ENCODE results near the gene REG4. TPM values are rescaled to one million over a fixed set of nuclear protein-coding genes. Genes with fewer than 3 reads are reported as not detected.

Gene REG4
- total and polyA plus RNA-seq, 2 of the 4 experiments (the other 2 are of a cell fraction) = not detected

DNA sequence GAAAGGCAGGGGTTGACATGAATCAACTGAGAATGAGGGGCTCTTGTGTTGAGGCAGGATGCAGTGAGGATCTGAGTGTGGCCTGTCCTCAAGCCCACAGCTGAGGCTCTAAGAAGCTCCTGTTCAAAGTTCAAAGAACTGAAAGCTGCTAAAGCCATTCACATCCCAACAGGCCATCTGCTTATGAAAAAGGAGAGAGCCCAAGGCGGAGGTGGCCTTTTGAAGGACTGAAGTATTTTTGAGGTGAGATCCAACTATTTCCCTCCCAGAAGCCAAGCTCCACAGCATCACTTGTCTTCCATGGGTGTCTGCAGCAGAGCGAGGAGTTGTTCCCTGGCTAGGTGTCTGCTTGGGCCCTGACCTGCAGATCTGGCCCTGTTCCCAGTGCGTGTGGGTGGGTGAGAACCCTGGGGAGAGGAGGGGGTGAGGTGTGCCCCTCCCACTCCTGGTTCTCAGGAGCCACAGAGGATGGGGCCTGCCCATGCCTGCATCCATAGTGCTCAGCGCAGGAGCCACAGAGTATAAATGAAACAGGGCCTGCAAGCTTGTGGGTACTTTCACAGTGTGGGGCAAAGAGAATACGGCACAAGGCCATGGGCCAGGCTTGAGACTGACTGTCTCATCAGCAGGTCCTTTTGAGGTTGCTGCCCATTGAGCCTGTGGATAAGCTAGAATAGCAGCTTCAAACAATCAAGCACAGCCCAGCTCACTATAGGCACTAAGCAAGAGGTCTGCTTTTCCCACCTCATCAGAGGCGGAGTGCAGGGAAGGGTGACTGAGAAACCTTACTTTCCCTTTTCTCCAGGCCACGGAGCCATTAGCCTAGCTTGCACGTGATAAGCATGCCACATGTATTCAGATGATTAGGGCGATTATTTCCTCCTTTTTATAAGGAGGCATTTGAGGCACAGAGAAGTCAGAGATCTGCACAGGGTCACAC, 15.7 kb downstream of the REG4 start:
- H3K27me3 ChIP-seq (ENCODE audit: control insufficient read depth, insufficient read depth, low read length) = no peaks in the 10 kb centered on the region
- CTCF ChIA-PET = interaction anchor here (1.2 to 1.7 kb wide), 2 partner anchors 13 kb away, joined by 4 to 5 read pairs; no protein-coding TSS in a partner anchor

More for the DNA sequence above, 15.7 kb downstream of the REG4 start:
- H2BK120ac ChIP-seq (ENCODE audit: low read depth, low read length) = no peak overlapping the region
- ATAC-seq (ENCODE audit: low read depth) (no peak; the same call in 1 of the 2 replicates), DNase-seq (no peak)
- H3K79me1 ChIP-seq (ENCODE audit: low read depth in 1 of 2, low read length in 2 of 2) = no peaks in the 10 kb centered on the region
- TF ChIP-seq RAD21 (IDR thresholded peaks at IDR 0.05; ENCODE audit: low read length) (no peak), NFE2L2 (IDR thresholded peaks at IDR 0.05; ENCODE audit: low read depth, low read length) (no peak), MXI1 (IDR thresholded peaks at IDR 0.05; ENCODE audit: borderline replicate concordance, low read depth, low read length) (no peak), CHD1 (IDR thresholded peaks at IDR 0.05; ENCODE audit: low read depth, low read length) (no peak), CEBPB (IDR thresholded peaks at IDR 0.05; ENCODE audit: low read depth, low read length) (no peak), SMC3 (IDR thresholded peaks at IDR 0.05; ENCODE audit: low read depth, low read length) (no peak), MAFK (IDR thresholded peaks at IDR 0.05; ENCODE audit: low read depth, low read length) (no peak), BHLHE40 (IDR thresholded peaks at IDR 0.05; ENCODE audit: low read depth, low read length) (no peak), RFX5 (IDR thresholded peaks at IDR 0.05; ENCODE audit: low read depth, low read length) (no peak), POLR2A (IDR thresholded peaks at IDR 0.05; ENCODE audit: low read depth, low read length) (no peak)
- TF ChIP-seq, protein P1, sequence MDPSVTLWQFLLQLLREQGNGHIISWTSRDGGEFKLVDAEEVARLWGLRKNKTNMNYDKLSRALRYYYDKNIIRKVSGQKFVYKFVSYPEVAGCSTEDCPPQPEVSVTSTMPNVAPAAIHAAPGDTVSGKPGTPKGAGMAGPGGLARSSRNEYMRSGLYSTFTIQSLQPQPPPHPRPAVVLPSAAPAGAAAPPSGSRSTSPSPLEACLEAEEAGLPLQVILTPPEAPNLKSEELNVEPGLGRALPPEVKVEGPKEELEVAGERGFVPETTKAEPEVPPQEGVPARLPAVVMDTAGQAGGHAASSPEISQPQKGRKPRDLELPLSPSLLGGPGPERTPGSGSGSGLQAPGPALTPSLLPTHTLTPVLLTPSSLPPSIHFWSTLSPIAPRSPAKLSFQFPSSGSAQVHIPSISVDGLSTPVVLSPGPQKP (IDR thresholded peaks at IDR 0.05; ENCODE audit: borderline replicate concordance, low read depth, low read length) = no peak
- TF ChIP-seq, protein P2, sequence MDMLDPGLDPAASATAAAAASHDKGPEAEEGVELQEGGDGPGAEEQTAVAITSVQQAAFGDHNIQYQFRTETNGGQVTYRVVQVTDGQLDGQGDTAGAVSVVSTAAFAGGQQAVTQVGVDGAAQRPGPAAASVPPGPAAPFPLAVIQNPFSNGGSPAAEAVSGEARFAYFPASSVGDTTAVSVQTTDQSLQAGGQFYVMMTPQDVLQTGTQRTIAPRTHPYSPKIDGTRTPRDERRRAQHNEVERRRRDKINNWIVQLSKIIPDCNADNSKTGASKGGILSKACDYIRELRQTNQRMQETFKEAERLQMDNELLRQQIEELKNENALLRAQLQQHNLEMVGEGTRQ (IDR thresholded peaks at IDR 0.05; ENCODE audit: low read depth, low read length) = no peak
- peak overlapping the region; percentile 9 for H2AK9ac ChIP-seq (replicated peaks; ENCODE audit: low read depth, low read length, poor library complexity)
- peaks cover 6% of the 10 kb centered on the region; the same call in 1 of the 2 replicates for H4K20me1 ChIP-seq (ENCODE audit: insufficient read depth, low read length)
- no peak overlapping the region for H3K9ac ChIP-seq (ENCODE audit: low read depth, low read length)
- H3K36me3 ChIP-seq (ENCODE audit: control insufficient read depth, insufficient read depth, low read length) = no peaks in the 10 kb centered on the region
- no peak overlapping the region for H4K5ac ChIP-seq (ENCODE audit: low read depth, low read length)
- peak overlapping the region; percentile 50; the same call in 1 of the 2 replicates for H3K27ac ChIP-seq (ENCODE audit: insufficient read depth, low read length)
- peak overlapping the region; percentile 6; the same call in 1 of the 2 replicates for H3K23ac ChIP-seq (ENCODE audit: low read depth, low read length)
- no peak overlapping the region; the same call in 2 of the 3 replicates for H2BK15ac ChIP-seq (ENCODE audit: low read depth, low read length)
- H2AK5ac ChIP-seq (ENCODE audit: low read depth, low read length) = peak overlapping the region; percentile 33; the same call in 1 of the 2 replicates
- POLR2A ChIA-PET (ENCODE audit: unreplicated experiment) = no interaction called here
- peak overlapping the region; percentile 15; the same call in 1 of the 2 replicates for H3K18ac ChIP-seq (ENCODE audit: low read depth, low read length)
- no peak overlapping the region for H3K4me3 ChIP-seq (ENCODE audit: insufficient read depth, low read depth, low read length)
- H3K4me1 ChIP-seq (ENCODE audit: control insufficient read depth, insufficient read depth, low read length) = peaks cover 13% of the 10 kb centered on the region
- peak overlapping the region; percentile 32 for H3K4me2 ChIP-seq (ENCODE audit: low read depth, low read length)
- peak overlapping the region; percentile 37; the same call in 1 of the 2 replicates for H3K4ac ChIP-seq (ENCODE audit: low read depth, low read length)
- H3K9me1 ChIP-seq (ENCODE audit: insufficient read depth, low read length) = peaks cover 7% of the 10 kb centered on the region; the same call in 1 of the 2 replicates
- intact Hi-C loops (cut with micrococcal nuclease) = no loop called here
- dilution Hi-C loops (cut with HindIII; ENCODE audit: low sequenced_read_pairs, unreplicated experiment) = no loop called here
- no peak overlapping the region for H2BK20ac ChIP-seq (ENCODE audit: low read depth, low read length)
- H3K9me3 ChIP-seq (ENCODE audit: control insufficient read depth, insufficient read depth, low read length) = no peaks in the 10 kb centered on the region
- no peak overlapping the region for H4K8ac ChIP-seq (ENCODE audit: low read depth in 2 of 2, low read length in 2 of 2)
- no peak overlapping the region for H4K91ac ChIP-seq (ENCODE audit: insufficient read depth, low read depth, low read length)
- H2BK5ac ChIP-seq (ENCODE audit: low read depth, low read length, poor library complexity, severe bottlenecking) = no peak overlapping the region
- in situ Hi-C loops (cut with MboI; ENCODE audit: low sequenced_read_pairs) = no loop called here
- no peak overlapping the region; the same call in 1 of the 2 replicates for H3K14ac ChIP-seq (replicated peaks; ENCODE audit: low read depth, low read length)
- no peak overlapping the region for H3K56ac ChIP-seq (ENCODE audit: extremely low read depth, insufficient read depth, low read length)
- WGBS, 2 experiments (ENCODE audit: extremely low coverage in 2 of 2, insufficient read length in 1 of 2) = no CpG with 5 or more reads among the region's 9 CpGs
- no TSS peak for BruUV-seq (replicated peaks)
- no peak overlapping the region for H2AFZ ChIP-seq (replicated peaks; ENCODE audit: low read length, poor library complexity)
